HG02884 (cell line): ENCODE results near the gene SCOC.
"Not testable (repeated sequence)": the region's sequence is repeated elsewhere in the genome, so short reads cannot be mapped to it uniquely, and the experiment has no call there.

Experiments used
- ATAC-seq: cut with Tn5 transposase; IDR thresholded peaks from one replicate; pipeline ENCODE4 v1.9.1; 2021; ENCODE audit warnings: mild to moderate bottlenecking, moderate library complexity; ENCODE audit not compliant: unreplicated experiment

Gene SCOC

DNA sequence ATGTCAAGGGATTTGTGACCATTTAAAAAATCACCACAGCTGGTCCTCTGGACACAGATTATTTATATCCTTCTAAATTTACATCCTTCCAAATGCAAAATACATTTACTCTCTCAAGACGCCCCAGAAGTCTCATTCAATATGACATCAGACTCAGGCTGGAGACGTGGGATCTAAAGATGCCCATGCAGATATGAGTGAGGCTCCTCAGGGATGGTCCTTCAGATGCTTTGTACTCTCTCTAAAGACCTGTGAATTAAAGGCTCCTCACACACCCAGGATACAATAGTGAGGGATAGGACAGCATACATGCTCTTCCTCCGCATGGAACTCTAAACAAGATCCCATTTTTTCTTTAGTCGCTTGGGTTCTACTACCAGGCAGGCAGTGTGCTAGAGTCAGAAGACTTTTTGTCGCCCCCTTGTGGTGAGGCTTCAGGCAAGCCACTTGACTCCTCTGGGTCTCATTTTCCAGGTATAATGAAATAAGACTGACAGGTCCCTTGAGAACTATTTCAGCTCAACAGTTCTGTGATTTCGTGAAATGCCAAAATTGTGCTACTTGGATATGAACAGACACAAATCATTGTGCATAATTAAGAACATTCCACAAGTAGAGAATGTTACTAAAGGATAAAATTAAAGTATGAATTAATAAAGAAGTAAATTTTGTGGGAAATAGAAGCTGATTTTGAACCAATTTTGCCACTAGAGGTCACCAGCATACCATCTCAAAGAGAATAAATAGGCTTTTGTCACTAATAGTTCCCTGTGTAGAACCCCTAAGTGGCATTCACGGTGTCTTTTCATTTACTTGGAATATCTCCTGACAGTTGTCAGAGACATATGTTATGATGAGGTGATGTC lies 13.7 kb upstream of the SCOC start:
- ATAC-seq = peak; percentile 95

DNA sequence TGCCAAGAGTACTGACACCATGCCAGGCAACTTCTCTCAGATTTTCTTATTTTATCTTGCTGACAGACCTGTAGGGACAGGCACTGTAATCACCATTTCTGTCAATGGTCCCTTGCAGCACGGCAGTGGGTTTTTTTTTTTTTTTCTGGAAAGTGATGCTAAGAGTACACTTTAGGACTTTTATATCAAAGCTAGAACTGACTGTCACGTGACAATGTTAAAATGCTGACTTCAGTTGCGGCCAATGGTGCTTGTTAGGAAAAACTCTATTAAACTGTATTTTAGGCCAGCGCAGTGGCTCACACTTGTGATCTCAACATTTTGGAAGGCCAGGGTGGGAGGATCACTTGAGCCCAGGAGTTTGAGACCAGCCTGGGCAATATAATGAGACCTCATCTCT lies 12.3 kb upstream of the SCOC start:
- ATAC-seq = no peak

DNA sequence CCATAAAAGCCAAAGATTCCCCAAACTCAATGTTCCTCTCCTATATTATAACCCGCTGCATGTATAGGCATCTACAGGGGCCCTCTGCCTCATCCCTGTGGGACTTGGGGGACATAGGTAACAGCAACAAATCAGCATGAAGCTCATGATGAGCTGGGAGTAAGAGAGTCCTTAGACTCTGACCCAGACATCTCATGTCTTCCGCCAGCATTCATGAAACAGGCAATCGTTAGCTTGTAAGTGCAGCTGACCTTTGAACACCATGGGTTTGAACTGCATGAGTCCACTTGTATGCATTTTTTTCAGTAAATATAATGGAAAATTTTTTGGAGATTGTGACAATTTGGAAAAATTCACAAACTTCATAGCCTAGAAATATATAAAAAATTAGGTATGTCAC lies 10.4 kb upstream of the SCOC start:
- no peak for ATAC-seq

DNA sequence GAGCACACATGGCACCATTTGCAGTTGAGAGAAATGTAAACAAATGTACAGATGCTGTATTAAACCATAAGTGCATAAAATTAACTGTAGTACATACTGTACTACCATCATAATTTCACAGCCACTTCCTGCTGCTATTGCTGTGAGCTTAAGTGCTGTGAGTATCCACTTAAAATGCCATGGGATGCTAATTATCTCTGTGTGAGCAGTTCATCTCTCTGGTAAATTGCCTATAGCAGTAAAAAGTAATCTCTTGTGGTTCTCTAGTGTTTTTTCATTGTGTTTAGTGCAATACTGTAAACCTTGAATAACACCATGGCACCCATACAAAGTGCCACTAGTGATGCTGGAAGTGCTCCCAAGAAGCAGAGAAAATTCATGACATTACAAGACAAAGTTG lies 9.9 kb upstream of the SCOC start:
- no peak for ATAC-seq

DNA sequence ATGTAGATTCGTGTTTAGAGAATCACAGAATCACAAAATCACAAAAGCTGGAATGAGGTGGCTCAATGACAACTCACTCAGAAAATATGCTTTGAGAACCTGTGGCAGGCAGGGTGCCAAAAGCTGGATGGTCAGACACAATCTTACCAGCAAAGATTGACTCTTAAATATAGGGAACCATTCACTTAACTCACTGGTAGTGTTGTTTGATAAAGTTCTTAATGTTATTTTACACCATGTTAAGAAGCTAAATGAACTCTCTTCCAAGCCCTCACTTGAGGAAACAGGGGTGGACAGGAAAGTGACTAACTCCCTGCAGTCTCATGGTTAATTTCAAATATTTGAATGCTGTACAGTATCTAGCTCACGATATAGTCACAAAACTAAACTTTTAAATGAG lies 5.7 kb upstream of the SCOC start:
- ATAC-seq = no peak

DNA sequence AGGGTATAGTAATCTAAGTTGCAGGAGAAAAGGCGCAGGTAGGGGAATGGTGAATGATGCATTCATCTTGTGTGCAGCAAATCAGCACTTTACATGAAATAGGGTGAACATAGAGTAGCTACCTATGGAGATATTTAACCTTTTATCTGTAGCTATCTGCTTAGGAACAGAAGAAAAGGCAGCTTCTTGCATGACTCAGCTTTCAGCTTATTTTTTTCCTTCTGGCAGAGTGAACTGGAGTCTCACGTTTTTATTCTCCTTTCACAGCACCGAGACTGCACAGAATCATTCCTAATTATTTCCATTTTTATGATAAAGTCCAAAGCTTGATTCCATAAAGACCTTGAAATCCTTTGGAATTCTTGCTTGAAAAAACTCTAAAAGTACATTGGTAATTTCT lies 4.8 kb upstream of the SCOC start:
- no peak for ATAC-seq

DNA sequence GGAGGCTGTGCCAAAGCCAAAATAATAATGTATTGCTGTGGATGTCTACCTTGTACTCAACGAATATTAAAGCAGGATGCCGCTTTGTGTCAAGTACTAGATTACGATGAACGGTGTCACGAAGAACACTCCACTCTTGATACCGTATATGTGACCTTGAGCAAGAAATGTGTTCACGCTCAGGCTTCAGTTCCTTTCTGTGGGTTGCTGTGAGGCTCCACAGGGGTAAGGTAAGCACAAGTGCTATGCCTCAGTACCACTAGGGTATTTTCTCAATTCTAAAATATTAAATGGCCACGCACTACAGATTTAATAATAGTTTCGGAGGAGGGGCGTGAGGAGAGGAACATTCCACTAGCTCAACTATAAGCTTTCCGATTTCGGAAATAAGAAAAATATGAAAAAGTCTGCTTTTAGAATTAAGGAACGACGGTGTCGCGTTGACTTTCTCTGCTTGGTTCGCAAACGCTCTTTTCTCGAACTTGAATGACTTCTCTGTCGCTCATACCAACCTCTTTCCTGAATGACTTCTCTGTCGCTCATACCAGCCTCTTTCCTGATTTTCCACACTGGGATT lies 607 bp upstream of the SCOC start:
- peak; percentile 47 for ATAC-seq

DNA sequence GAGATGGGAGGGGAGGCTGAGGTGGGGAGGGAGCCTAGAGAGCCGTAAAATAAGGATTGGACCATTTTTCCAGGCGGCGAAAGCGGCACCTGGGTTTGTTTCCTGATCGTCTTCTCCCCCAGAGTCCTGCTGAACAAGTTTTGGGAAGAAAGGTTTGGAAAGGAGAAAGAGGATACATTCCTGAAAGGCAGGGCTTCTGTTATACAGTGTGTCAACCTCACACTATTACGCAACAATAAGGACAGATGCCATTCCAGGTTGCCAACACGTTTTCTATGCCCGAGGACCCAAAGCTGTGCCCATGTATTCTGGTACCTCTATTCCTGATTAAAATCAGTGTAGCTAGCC lies 658 bp downstream of the SCOC start:
- ATAC-seq = no peak

DNA sequence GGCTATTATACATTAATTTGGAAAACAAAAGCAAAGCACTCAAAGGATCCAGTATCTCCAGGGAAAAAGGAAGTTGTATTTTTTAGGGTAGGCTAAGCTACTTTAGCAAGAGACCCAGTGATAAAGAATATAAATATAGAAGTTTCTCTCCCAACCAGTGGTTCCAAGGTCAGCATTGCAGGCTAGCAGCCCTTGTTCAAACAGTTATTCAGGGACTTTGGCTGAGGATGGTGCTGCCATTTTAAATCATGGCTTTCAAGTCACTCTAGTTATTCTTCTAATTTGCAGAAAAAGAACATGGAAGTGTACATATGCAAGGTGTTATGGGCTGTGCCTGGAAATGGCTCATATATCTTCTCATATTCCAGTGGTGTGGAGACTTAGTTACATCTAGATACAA lies 9.3 kb downstream of the SCOC start:
- ATAC-seq = no peak

DNA sequence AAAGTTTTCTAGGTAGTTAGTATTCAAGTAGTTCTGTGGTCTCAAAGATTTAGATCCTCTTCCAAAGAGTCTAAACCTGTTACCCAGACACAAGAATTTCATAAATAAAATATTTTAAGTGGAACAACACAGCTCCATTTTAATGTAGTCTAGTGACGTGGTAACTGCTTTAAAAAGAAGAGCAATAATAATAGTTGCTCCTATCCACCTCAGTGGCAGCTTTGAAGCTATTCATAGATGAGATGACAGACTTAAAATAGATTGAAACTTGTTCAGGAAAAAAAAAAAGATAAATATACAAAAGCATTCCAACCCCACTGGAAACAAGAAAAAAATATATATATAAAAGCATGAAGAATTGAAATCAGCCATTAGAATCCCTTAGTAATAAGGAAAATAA lies 14.6 kb downstream of the SCOC start:
- no peak for ATAC-seq

DNA sequence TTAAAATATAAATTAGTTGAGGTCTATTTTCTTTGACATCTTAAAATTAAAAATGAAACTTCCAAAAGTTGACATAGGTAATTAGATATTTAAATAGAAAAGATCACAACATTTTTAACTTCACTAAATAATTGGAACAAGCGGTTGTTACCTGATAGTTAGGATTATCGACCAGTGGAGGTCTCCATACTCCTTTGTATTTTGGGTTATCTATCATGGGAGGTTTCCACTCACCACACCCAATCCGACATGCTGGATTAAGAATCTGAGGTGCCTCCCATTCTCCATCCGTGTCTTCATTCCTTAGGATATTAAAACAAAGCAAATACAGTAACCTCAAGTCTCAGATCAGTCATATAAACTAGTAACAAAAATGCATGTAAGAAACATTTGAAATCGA lies 22.2 kb downstream of the SCOC start:
- ATAC-seq = no peak

DNA sequence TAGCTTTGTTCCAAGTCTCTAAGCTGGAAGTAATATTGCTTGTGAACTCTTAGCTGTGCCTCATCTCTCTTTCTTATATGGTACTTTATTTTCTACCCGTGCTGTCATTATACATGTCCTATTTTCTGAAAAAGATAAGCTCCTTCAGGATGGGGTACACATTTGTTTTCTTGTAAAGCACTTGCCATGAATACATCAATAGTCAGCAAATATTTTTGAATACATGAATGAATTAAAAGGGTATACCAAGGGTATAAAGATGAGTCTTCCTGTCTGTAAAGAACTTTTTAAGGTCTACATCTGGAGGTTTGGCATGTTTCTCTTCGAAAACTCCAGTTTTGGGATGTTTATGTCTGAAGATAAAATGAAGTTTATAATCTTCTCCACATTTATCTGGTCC lies 26.7 kb downstream of the SCOC start:
- no peak for ATAC-seq

DNA sequence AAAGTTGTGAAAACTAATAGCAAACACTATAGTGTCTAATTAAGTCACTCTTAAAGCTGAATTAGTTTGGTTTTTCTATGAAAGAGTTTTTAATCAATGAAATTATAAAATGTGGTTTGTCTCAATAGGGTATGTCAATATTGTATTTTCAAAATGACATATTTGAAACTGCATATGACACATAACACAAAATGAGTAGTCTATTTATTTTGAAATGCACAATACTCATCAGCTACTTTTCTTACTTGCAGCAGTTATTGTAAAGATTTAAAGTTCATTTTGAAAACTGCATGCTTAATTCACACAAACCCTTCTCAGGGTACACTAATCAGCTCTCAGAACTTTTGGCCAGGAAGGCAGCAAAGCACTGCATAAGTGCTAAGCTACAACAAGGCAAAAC lies 32.8 kb downstream of the SCOC start:
- no peak for ATAC-seq

DNA sequence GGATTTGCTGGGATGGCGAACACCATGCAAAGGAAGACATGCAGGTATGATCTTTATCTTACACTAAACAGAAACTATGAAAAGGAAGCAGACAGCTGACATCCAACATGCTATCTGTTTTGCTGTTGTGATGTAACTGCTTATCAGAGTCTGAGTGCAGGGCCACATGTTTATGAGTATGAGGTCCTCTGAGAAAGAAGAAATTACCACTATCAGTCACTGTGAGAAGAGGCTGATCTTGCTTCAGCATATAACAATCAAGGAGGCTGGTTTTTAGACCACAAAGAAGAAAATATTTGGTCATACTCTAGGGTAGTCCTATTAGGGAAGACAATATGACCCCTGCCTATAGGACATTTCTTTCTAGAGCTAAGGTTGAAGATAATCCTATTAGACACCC lies 35.5 kb downstream of the SCOC start:
- no peak for ATAC-seq

DNA sequence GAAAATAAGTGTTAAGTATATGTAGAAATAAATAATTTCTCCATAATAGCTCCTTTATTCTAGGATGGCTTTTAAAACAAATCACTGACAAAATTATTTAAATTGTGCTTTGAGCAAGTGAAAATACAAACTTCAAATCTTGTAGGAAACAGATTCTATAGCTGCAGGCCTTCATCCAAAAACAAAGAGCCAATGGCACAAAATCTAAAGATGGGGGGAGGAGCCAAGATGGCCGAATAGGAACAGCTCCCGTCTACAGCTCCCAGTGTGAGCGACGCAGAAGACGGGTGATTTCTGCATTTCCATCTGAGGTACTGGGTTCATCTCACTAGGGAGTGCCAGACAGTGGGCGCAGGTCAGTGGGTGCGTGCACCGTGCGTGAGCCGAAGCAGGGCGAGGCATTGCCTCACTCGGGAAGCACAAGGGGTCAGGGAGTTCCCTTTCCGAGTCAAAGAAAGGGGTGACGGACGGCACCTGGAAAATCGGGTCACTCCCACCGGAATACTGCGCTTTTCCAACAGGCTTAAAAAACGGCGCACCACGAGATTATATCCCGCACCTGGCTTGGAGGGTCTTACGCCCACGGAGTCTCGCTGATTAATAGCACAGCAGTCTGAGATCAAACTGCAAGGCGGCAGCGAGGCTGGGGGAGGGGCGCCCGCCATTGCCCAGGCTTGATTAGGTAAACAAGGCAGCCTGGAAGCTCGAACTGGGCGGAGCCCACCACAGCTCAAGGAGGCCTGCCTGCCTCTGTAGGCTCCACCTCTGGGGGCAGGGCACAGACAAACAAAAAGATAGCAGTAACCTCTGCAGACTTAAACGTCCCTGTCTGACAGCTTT lies 39.9 kb downstream of the SCOC start:
- ATAC-seq = not testable (repeated sequence)

DNA sequence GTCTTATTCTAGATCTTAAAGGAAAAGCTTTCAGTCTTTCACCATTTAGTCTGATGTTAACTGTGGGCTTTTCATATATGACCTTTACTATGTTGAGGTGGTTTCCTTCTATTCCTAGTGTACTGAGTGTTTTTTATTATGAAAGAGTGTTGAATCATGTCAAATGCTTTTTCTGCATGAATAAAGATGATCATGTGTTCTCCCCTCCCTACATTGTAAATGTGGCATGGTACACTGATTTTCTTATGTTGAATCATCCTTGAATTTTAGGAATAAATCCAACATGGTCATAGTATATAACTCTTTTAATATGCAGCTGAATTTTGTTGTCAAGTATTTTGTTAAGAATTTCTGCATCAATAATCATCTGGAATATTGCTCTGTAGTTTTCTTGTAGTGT lies 49.7 kb downstream of the SCOC start:
- no peak for ATAC-seq

DNA sequence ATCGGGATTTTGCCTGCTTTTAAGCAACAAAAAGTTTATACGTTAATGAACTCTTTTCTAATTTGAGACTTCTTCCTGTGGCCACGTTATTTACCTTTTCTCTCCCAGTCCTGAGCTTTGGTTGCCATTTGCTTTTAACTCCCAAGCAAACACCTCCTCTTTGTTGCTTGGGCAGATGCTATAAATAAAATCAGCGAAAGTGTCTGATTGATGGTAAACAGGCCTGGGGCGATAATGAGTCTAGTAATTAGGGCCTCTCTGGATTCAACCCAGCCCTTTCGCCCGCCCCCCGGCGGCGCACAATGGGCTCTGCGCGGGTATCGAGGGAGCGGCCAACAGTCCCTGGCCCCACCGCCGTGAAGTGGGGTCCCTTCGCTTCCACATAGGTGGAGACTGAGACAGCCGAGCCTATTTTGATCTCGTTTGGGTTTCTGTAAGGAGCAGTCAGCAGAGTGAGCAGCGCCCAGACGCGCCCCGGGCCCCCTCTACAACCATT lies 53.2 kb downstream of the SCOC start:
- peak; percentile 9 for ATAC-seq

DNA sequence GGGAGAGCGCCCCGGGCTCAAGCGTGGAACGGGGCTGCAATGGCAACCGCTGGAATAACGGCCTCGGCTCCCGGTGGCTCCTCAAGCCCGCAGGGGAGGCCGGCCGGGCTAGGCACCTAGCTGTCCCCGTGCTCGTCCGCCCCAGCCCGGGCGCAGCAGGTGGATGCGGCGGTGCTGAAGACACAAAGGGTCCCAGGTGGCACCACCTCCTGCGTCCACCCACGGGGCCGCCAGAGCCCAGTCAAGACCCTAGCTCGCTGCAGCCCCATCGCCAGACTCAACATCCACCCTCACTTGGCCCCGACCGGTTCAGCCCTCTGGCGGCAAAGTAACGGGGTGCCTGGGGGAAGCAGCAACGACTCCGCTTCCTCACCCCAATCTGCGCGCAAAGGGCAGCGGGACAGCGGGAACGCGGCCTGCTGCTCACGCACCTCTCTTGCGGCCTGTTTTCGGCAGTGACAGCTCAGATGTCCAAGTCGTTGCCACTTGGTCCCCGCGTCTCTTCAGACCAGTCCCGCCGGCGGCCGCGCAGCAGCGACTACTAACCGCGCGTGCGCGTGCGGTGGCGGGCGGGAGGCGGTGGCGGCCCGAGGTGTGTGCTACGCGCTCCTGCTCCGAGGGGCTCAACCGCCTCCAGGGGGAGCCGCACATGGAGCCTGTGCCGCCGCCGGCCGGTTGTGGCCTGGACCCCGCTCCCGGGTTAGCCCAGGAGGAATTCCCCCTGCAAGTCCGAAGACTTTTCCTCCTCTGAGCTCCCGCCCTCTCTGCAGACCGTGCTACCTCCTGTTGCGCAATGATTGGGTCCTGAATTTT lies 53.9 kb downstream of the SCOC start, which contains the start of gene CLGN:
CLGN (minus strand) TSS at position 543 of the 813 bp plus-strand sequence. CDS start 14,570 bp downstream, outside the sequence.
- ATAC-seq = peak; percentile 83

DNA sequence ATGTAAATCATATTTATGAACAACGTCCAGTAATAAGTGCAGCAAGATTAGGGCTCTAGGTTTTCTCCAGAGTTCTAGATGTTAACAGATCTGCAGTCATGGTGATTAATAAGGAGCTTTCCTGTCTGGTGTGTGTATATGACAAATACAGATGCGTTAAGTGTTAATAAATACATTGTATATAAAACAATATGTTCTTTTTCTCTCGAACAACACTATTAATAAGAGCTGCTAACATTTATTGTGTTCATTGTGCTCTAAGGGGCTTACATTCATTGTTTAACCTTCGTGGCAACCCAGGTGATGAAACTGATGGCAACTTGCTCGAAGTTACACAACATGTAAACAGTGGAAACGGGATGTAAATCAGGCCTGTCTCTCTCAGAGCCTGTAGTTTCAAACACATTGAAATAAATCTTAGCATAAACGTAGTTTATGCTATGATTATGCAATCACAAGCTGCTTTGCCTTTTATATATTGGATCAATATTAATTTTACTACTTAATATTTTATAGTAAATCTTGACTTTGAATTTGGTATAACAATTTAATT lies 54.5 kb downstream of the SCOC start:
- no peak for ATAC-seq
